GM12878 (cell line): ENCODE measurements around the gene ZMIZ2. TPM values are rescaled to one million over a fixed set of nuclear protein-coding genes. Genes with fewer than 3 reads are reported as not detected.

Experiments used
- ATF2 ChIP-seq: IDR thresholded peaks from 2 replicates; pipeline ENCODE4 v1.6.1; 2012; ENCODE audit warnings: low read length, inconsistent platforms
- CHD2 ChIP-seq: IDR thresholded peaks from 2 replicates; pipeline ENCODE4 v1.6.1; 2011; ENCODE audit warnings: low read depth, low read length, improper control_type of control experiment, borderline replicate concordance
- CTCF ChIP-seq, 3 experiments: IDR thresholded peaks in 2 of 3; conservative IDR thresholded peaks in 1 of 3; 2 replicates each; pipeline ENCODE4 v1.5.1; 2011; ENCODE audit warnings: low read depth in 3 of 3, low read length in 3 of 3, mild to moderate bottlenecking in 3 of 3, control low read depth in 2 of 3, moderate library complexity in 2 of 3, inconsistent platforms in 1 of 3, mixed read lengths in 1 of 3; ENCODE audit not compliant: control insufficient read depth in 2 of 3, insufficient read depth in 1 of 3; ENCODE audit errors: extremely low read depth in 1 of 3
- HDAC2 ChIP-seq: fragments of 200-600 bp; sonication (generic); IDR thresholded peaks from 2 replicates; pipeline ENCODE4 v1.6.1; 2017
- IRF3 ChIP-seq: fragments of 450-650 bp; IDR thresholded peaks from 2 replicates; pipeline ENCODE4 v1.6.1; 2014; ENCODE audit warnings: mild to moderate bottlenecking
- KAT2A ChIP-seq: conservative IDR thresholded peaks from 2 replicates; pipeline ENCODE4 v1.6.1; 2011; ENCODE audit warnings: low read depth, low read length; ENCODE audit not compliant: control insufficient read depth
- MAX ChIP-seq: IDR thresholded peaks from 2 replicates; pipeline ENCODE4 v1.6.1; 2012; ENCODE audit warnings: low read depth, low read length, improper control_type of control experiment
- MEF2A ChIP-seq: IDR thresholded peaks from 2 replicates; pipeline ENCODE4 v1.6.1; 2011; ENCODE audit warnings: low read depth, mild to moderate bottlenecking, low read length, moderate library complexity; ENCODE audit not compliant: insufficient read depth
- NFIC ChIP-seq: IDR thresholded peaks from 2 replicates; pipeline ENCODE4 v1.6.1; 2012; ENCODE audit warnings: low read depth, mild to moderate bottlenecking, inconsistent platforms, low read length, moderate library complexity
- RBBP5 ChIP-seq: fragments of 200-600 bp; sonication (generic); conservative IDR thresholded peaks from 2 replicates; pipeline ENCODE4 v1.6.1; 2016
- SKIL ChIP-seq: fragments of 450-650 bp; IDR thresholded peaks from 2 replicates; pipeline ENCODE4 v1.6.1; 2017; ENCODE audit warnings: mild to moderate bottlenecking, low read depth, inconsistent platforms; ENCODE audit not compliant: poor library complexity, severe bottlenecking
- SP1 ChIP-seq: IDR thresholded peaks from one replicate; pipeline ENCODE4 v1.6.1; 2011; ENCODE audit warnings: low read depth, low read length
- SRF ChIP-seq, 2 experiments: IDR thresholded peaks; 2 replicates each; pipeline ENCODE4 v1.6.1; 2011; ENCODE audit warnings: low read depth in 2 of 2, low read length in 2 of 2, mild to moderate bottlenecking in 1 of 2, moderate library complexity in 1 of 2
- TCF3 ChIP-seq: IDR thresholded peaks from 2 replicates; pipeline ENCODE4 v1.6.1; 2012; ENCODE audit warnings: low read depth, mild to moderate bottlenecking, low read length, borderline replicate concordance; ENCODE audit not compliant: insufficient read depth
- WRNIP1 ChIP-seq: IDR thresholded peaks from 2 replicates; pipeline ENCODE4 v1.6.1; 2011; ENCODE audit warnings: low read depth, low read length, improper control_type of control experiment, borderline replicate concordance
- ZBED1 ChIP-seq: IDR thresholded peaks from 2 replicates; pipeline ENCODE4 v1.6.1; 2016; ENCODE audit warnings: borderline replicate concordance
- ZBTB40 ChIP-seq: fragments of 450-650 bp; IDR thresholded peaks from 2 replicates; pipeline ENCODE4 v1.6.1; 2016; ENCODE audit warnings: mild to moderate bottlenecking, moderate library complexity, borderline replicate concordance
- polyA plus RNA-seq, 11 experiments: library from polyadenylated mRNA; depleted of rRNA in 4 of 11; unstranded in 6 of 11; stranded (reverse) in 5 of 11; fragments of >200 nt; fragmentation: Nextera tagmentation in 4 of 11; fragmentation: Illumina TruSeq in 1 of 11; extraction: Ambion mirVana in 4 of 11; extraction: Trizol in 1 of 11; gene quantifications; 1 replicate in 1 of 11; 2 replicates in 10 of 11; pipeline versions ENCODE4 v1.2.1 to v1.2.3, GENCODE V29; 2011 to 2016; ENCODE audit warnings: inconsistent platforms in 2 of 11, missing spikeins in 2 of 11, low read depth in 1 of 11
- total RNA-seq, 4 experiments: library from RNA; depleted of rRNA in 3 of 4; stranded (reverse); fragments of >200 nt in 3 of 4; fragmentation: Illumina TruSeq in 1 of 4; extraction: Trizol in 1 of 4; gene quantifications; 2 replicates each; pipeline versions ENCODE4 v1.2.1 to v1.2.3, GENCODE V29; 2013 to 2021

Gene ZMIZ2
- total and polyA plus RNA-seq, 10 of the 15 experiments (the other 5 are each of a cell fraction or from before 2014, with no cell fraction given), result 0.71 to 158 (median 17.0) TPM

- TF ChIP-seq SKIL (no peak), CHD2 (no peak), RBBP5 (no peak), ZBED1 (no peak), IRF3 (no peak), MEF2A (no peak), NFIC (no peak), WRNIP1 (no peak), SP1 (peak; percentile 71), HDAC2 (no peak), SRF (IDR thresholded peaks at IDR 0.05; ENCODE audit: low read depth in 2 of 2, low read length in 2 of 2) (peak; percentile 71 to 98), KAT2A (no peak), TCF3 (no peak), CTCF (IDR thresholded peaks at IDR 0.05 in 2 of 3, conservative IDR thresholded peaks at IDR 0.05 in 1 of 3; ENCODE audit: control insufficient read depth in 2 of 3, extremely low read depth in 1 of 3, insufficient read depth in 1 of 3, low read depth in 3 of 3, low read length in 3 of 3) (no peak), ZBTB40 (no peak), MAX (no peak), ATF2 (no peak)
These were observed at the start of gene ZMIZ2 (continued) for GRCh38 chr7:44748045-44748947.
